ENCODE measurements around the gene ENTHD1.
"Not testable (repeated sequence)": the region's sequence is repeated elsewhere in the genome, so short reads cannot be mapped to it uniquely, and the experiment has no call there.

ENTHD1 gene

GRCh38 chr22:39898997-39899396 lies 5.4 kb upstream of the ENTHD1 start:
- no peak for DNase-seq (ENCODE audit: low read depth)

- no peak for DNase-seq (ENCODE audit: low read depth)
Observed at GRCh38 chr22:39897841-39898240, 4.3 kb upstream of the ENTHD1 start.

GRCh38 chr22:39896313-39896996 lies 2.9 kb upstream of the ENTHD1 start:
- no peak for DNase-seq (ENCODE audit: low read depth)

- DNase-seq (ENCODE audit: low read depth): no peak
Observed at GRCh38 chr22:39895682-39896081, 2.1 kb upstream of the ENTHD1 start.

GRCh38 chr22:39894554-39895092 lies 1.1 kb upstream of the ENTHD1 start:
- DNase-seq (ENCODE audit: low read depth): no peak

- not testable (repeated sequence) for DNase-seq (ENCODE audit: low read depth)
Observed at GRCh38 chr22:39889924-39890323, 3.6 kb downstream of the ENTHD1 start.

- no peak for DNase-seq (ENCODE audit: low read depth)
Observed at GRCh38 chr22:39883057-39883456, 10.5 kb downstream of the ENTHD1 start.

- no peak for DNase-seq (ENCODE audit: low read depth)
Observed at GRCh38 chr22:39880722-39881121, 12.8 kb downstream of the ENTHD1 start.

GRCh38 chr22:39877079-39877845 lies 16.3 kb downstream of the ENTHD1 start:
- DNase-seq (ENCODE audit: low read depth): no peak

- not testable (repeated sequence) for DNase-seq (ENCODE audit: low read depth)
Observed at GRCh38 chr22:39875176-39875885, 18.2 kb downstream of the ENTHD1 start.

GRCh38 chr22:39873965-39874364 lies 19.6 kb downstream of the ENTHD1 start:
- DNase-seq (ENCODE audit: low read depth): no peak

GRCh38 chr22:39872548-39872947 lies 21.0 kb downstream of the ENTHD1 start:
- DNase-seq (ENCODE audit: low read depth): no peak

- no peak for DNase-seq (ENCODE audit: low read depth)
Observed at GRCh38 chr22:39871008-39871798, 22.4 kb downstream of the ENTHD1 start.

- DNase-seq (ENCODE audit: low read depth): not testable (repeated sequence)
Observed at GRCh38 chr22:39869797-39870196, 23.8 kb downstream of the ENTHD1 start.

- DNase-seq (ENCODE audit: low read depth): no peak
Observed at GRCh38 chr22:39868741-39869140, 24.8 kb downstream of the ENTHD1 start.

- DNase-seq (ENCODE audit: low read depth): no peak
Observed at GRCh38 chr22:39859903-39860588, 33.5 kb downstream of the ENTHD1 start.

- no peak for DNase-seq (ENCODE audit: low read depth)
Observed at GRCh38 chr22:39856588-39856987, 37.0 kb downstream of the ENTHD1 start.

- no peak for DNase-seq (ENCODE audit: low read depth)
Observed at GRCh38 chr22:39852799-39853198, 40.8 kb downstream of the ENTHD1 start.

GRCh38 chr22:39851606-39852315 lies 41.8 kb downstream of the ENTHD1 start:
- no peak for DNase-seq (ENCODE audit: low read depth)

- DNase-seq (ENCODE audit: low read depth): no peak
Observed at GRCh38 chr22:39847477-39847876, 46.1 kb downstream of the ENTHD1 start.

- not testable (repeated sequence) for DNase-seq (ENCODE audit: low read depth)
Observed at GRCh38 chr22:39846539-39846938, 47.0 kb downstream of the ENTHD1 start.
